H1 (cell line): ENCODE data around the gene TMEM50A.
"Not testable (repeated sequence)": the region's sequence is repeated elsewhere in the genome, so short reads cannot be mapped to it uniquely, and the experiment has no call there.

Source experiments
- BRCA1 ChIP-seq: IDR thresholded peaks from 2 replicates; pipeline ENCODE4 v1.6.1; 2012; ENCODE audit warnings: low read depth, low read length, improper control_type of control experiment
- CTCF ChIP-seq, 3 experiments: IDR thresholded peaks; 1 replicate in 2 of 3; 2 replicates in 1 of 3; pipeline versions ENCODE4 v1.5.1 to v1.6.1; 2011; ENCODE audit warnings: low read length in 3 of 3, mild to moderate bottlenecking in 3 of 3, inconsistent platforms in 2 of 3, low read depth in 1 of 3, moderate library complexity in 1 of 3; ENCODE audit not compliant: insufficient read depth in 1 of 3; ENCODE audit errors: control extremely low read depth in 1 of 3
- EP300 ChIP-seq, 2 experiments: IDR thresholded peaks; 1 replicate in 1 of 2; 2 replicates in 1 of 2; pipeline ENCODE4 v1.6.1; 2011 to 2012; ENCODE audit warnings: low read depth in 2 of 2, low read length in 2 of 2, mild to moderate bottlenecking in 2 of 2, borderline replicate concordance in 1 of 2, inconsistent platforms in 1 of 2, moderate library complexity in 1 of 2
- EZH2 ChIP-seq: fragments of 200-600 bp; sonication (generic); IDR thresholded peaks from 2 replicates; pipeline ENCODE4 v1.7.1; 2012; ENCODE audit warnings: low read depth, mild to moderate bottlenecking, moderate library complexity, low read length, inconsistent platforms; ENCODE audit not compliant: severe bottlenecking
- GABPA ChIP-seq: IDR thresholded peaks from 2 replicates; pipeline ENCODE4 v1.6.1; 2011; ENCODE audit warnings: mild to moderate bottlenecking, low read length, moderate library complexity, borderline replicate concordance; ENCODE audit not compliant: insufficient read depth
- MAFK ChIP-seq: IDR thresholded peaks from 2 replicates; pipeline ENCODE4 v1.6.1; 2012; ENCODE audit warnings: low read depth, mild to moderate bottlenecking, improper control_type of control experiment, low read length
- NRF1 ChIP-seq: IDR thresholded peaks from 2 replicates; pipeline ENCODE4 v1.6.1; 2011; ENCODE audit warnings: mild to moderate bottlenecking, low read depth, low read length, improper control_type of control experiment
- POLR2A ChIP-seq, 2 experiments: IDR thresholded peaks; 1 replicate in 1 of 2; 2 replicates in 1 of 2; pipeline ENCODE4 v1.6.1; 2011; ENCODE audit warnings: low read depth in 2 of 2, low read length in 2 of 2, mild to moderate bottlenecking in 2 of 2; ENCODE audit errors: control extremely low read depth in 1 of 2
- YY1 ChIP-seq: IDR thresholded peaks from 2 replicates; pipeline ENCODE4 v1.6.1; 2011; ENCODE audit warnings: low read depth, mild to moderate bottlenecking, low read length

- not testable (repeated sequence) for TF ChIP-seq YY1; POLR2A (IDR thresholded peaks at IDR 0.05; ENCODE audit: control extremely low read depth in 1 of 2, low read depth in 2 of 2, low read length in 2 of 2); EZH2; EP300 (IDR thresholded peaks at IDR 0.05; ENCODE audit: borderline replicate concordance in 1 of 2, low read depth in 2 of 2, low read length in 2 of 2); NRF1; GABPA; CTCF (IDR thresholded peaks at IDR 0.05; ENCODE audit: control extremely low read depth in 1 of 3, insufficient read depth in 1 of 3, low read depth in 1 of 3, low read length in 3 of 3); BRCA1; MAFK
These were observed 49.5 kb upstream of the TMEM50A start for GRCh38 chr1:25288573-25289101.
